H54 (cell line): ENCODE measurements around the gene PGAM2.
"Not testable (repeated sequence)": the region's sequence is repeated elsewhere in the genome, so short reads cannot be mapped to it uniquely, and the experiment has no call there.

ENCODE experiments used
- DNase-seq: peaks from one replicate; pipeline ENCODE4 v3.0.0; 2011; ENCODE audit warnings: low spot score, mixed read lengths; ENCODE audit not compliant: insufficient read length
- FAIRE-seq: peaks from 3 replicates; lab custom pipeline; 2011; peaks lifted over from hg19 to GRCh38; lab: Jason Lieb, UNC
- POLR2A ChIP-seq: IDR thresholded peaks from 2 replicates; pipeline ENCODE4 v1.6.1; 2011; ENCODE audit warnings: low read depth, mild to moderate bottlenecking, low read length

PGAM2 gene

DNA sequence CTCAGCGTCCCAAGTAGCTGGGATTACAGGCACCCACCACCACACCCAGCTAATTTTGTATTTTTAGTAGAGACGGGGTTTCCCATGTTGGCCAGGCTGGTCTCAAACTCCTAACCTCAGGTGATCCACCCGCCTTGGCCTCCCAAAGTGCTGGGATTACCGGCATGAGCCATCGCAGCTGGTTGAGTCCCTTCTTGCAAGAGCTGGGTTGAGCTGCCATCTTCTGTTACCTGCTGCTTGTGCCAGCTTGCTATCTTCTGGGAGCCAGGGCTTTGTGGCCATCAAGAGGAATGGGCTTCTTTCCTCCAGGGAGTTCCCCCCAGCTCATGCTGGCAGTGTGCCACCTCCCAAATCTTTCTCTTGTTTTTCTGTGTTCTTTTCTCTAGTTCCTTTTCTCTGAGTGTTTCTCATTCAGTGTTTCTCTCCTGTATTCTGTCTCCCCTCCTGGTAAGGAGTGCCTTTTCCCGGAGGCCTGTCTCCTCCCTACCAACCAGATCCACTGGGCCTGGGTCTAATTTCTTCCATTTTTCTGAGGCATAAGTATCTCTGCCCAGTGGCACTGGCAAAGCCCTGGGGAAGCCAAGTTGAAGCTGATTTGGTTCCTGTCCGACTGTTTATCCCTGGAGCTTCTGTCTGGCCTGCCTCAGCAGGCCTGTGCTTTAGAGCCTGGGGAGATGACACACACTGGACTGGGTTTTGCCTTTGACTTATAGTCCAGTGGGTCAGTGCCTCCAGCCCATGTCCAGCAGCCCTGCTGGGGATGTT is 17.2 kb downstream of the PGAM2 start:
- no peak for TF ChIP-seq POLR2A
- DNase-seq (no peak), FAIRE-seq (no peak)

DNA sequence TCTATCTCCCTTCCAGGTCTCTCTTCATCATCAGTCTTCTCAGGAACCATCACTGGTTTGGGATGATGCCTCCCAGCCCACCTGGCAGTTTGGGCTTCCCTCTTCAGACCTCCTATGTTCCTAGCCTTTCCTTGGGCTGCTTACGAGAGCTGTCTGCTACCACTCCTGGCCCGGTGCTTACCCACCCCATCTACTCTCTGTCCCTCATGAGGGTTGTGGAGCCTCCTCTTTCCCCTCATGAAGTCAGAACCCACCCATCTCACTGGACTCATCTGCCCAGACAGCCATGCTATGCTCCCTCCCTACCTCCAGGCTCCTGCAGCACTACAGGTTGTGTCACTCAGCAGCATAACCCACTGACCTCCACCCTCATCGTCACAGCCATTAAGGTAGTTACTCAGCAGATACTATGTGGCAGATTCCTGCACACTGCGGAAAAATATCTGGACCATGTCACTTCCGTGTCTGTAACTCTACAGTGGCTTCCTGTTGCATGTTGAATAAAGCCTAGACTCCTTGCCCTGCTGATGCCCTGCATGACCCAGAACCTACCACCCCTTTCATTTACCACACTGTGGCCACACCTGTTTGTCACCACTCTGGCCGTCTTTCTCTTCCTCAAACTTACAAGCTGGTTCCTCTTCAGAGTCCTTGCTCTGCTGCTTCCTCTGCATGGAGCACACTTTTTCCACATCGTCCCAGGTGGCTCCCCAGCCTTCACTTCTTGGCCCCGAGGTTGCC is 18.9 kb downstream of the PGAM2 start:
- no peak for FAIRE-seq
- DNase-seq = no peak
- no peak for TF ChIP-seq POLR2A

DNA sequence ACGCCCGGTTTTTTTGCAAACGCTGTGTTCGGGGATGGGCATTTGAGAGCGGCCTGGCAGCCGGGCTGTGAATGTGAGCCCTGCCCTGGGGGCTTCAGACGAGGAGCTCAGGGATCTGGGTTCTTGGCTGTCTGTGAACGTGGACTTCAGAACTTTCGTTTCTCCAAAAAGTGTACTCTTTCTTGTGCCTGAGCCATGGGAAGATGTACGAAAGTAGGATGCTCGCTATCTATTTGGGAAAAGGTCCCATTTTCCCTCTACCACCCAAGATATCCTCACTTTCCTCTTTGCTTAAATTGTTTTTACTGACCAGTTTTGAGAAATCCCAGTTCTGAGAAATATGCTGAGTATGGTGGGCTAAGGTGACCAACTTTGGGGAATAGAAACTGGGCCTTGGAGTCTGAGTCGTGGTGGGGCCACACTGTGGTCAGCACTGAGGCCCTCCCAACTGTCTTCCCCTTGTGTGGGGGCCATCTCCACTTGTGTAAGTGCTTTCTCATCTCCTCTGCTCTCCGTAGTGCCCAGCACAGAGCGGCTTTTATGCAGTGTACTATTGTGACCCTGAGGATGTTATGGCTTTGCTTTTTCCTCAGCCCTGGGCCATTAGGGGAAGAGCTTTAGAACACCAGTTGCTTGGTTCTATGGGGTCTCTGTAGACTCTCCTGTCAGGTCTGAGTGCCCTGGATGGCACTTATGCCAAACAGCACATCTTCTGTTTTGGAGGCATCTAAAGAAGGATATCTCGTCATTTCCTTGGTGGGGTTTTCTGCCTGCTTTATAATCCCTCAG is 19.9 kb downstream of the PGAM2 start:
- no peak for TF ChIP-seq POLR2A
- no peak for FAIRE-seq
- DNase-seq = no peak

DNA sequence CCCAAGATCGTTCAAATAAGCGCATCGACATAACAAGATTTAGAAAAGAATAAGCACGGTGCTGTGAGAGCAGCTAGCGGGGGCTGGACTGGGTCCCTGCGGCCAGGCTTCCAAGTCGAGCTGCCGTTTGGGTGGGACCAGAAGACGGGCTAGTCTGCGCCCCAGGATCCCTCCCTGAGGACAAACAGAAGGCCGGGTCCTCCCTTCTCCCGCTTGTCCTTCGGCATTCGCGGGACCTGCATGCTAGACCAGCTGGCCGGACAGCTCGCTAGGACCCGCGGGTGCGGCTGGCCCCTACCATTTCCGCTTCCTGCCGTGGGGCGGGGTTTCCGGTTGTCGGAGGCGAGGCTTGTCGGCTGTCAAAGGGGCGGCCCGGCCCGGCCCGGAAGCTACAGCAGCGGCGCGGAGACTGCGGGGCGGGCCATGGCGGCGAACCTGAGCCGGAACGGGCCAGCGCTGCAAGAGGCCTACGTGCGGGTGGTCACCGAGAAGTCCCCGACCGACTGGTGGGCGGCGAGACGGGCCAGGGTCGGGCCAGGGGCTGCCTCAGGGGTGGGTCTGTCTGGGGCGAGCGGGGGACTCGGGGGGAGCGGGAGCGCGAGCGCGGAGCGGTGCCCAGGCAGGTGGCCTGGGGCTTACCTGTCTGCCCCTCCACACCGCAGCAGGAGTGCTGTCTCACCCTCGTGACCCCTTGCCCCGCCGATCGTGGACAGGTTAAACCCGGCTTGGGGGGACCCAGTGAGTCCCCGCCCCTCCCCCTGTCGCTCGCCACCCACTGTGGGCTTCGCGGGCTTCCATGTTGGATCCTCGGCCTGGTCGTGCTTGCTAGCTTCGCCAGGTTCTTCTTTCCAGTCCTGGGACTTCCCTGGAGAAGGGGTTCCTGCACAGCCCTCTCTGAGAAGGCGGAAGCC is 20.8 kb downstream of the PGAM2 start, which contains the start of gene DBNL:
Gene DBNL, plus strand, starts transcription at position 388 of the 911 bp plus-strand sequence. Its CDS starts 36 bp downstream, at position 424.
- DNase-seq (peak; percentile 100), FAIRE-seq (no peak)
- TF ChIP-seq POLR2A = peak; percentile 97

DNA sequence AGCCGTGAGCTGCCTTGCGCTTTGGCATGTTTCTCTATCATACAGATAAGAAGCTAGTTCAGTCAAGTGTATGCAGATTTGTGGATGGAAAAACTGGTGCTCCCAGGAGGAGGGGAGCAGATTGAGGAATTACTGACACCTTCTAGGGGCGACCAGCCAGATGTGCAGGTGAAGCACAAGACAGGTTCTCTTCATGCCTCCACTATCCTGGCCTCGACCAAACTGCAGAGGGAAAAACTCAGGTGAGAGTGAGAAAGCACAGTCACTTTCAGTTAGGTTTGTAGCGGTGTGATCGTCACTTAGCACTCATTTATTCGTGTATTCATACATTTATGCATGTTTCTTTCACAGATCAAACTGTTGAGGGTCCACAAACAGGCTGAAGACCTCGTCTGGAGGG is 21.5 kb downstream of the PGAM2 start:
- FAIRE-seq (no peak), DNase-seq (no peak)
- TF ChIP-seq POLR2A = no peak

DNA sequence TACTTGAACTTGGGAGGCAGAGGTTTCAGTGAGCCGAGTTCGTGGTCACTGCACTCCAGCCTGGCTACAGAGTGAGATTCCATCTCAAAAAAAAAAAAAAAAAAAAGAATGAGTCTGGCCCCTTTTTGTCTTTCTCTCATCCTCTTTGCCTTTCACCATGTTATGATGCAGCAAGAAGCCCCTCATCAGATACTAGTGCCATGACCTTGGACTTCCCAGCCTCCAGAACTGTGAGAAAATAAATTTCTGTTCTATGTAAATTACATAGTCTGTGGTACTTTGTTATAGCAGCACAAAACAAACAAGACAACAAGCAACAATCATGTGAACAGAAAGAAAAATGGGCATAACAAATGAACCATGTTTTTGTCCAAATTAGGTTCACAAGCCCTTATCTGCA is 23.1 kb downstream of the PGAM2 start:
- DNase-seq (no peak), FAIRE-seq (no peak)
- TF ChIP-seq POLR2A = no peak

DNA sequence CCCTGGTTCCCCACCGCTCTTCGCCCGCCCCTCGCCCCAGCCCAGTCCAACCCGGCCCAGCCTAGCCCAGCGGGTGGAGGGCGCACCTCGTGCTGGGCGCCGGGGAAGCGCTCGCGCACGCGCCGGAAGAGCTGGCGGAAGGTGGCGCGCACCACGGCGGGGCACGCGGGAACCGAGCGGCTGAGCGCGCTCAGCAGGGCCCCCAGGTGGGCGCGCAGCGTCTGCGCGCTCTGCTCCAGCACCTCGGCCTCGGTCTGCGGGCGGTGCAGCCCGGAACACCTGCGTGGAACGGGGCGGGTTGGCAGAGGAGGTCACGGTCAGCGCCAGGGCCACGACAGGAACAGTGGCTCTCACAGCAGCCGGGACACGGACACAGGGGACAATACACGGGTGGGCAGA is 24.9 kb downstream of the PGAM2 start:
- not testable (repeated sequence) for DNase-seq, FAIRE-seq

DNA sequence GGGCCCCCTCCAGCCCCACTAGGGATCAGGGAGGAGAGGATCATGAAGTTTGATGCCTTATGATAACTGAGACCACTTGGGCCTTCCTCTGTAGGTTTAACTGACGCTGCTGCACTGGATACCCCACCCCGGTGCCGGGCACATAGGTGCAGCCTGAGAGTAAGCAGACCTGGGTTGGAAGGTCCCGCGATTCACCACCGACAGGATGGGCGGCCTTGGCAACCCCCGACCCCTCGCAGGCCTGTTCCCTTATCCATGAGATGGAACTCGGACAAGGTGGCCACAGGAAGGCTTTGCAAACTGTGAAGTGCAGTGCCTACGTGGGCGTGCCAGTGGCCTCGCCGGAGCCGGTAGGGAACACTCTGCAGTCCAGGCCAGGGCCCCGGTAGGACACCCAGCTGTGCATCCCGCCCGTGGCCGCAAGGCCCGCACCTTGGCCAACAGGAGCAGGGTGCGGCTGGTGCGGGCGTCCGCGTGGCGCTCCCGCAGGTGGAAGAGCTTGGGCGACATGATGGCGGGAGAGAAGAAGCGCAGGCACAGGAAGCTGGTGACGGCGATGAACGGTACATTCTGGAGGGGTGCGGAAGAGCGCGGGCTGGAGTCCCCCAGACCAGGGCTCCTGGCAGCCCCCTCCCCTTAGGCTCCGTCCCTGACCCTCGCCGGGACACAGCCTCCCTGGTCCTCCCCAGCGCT is 25.4 kb downstream of the PGAM2 start:
- not testable (repeated sequence) for FAIRE-seq, DNase-seq

DNA sequence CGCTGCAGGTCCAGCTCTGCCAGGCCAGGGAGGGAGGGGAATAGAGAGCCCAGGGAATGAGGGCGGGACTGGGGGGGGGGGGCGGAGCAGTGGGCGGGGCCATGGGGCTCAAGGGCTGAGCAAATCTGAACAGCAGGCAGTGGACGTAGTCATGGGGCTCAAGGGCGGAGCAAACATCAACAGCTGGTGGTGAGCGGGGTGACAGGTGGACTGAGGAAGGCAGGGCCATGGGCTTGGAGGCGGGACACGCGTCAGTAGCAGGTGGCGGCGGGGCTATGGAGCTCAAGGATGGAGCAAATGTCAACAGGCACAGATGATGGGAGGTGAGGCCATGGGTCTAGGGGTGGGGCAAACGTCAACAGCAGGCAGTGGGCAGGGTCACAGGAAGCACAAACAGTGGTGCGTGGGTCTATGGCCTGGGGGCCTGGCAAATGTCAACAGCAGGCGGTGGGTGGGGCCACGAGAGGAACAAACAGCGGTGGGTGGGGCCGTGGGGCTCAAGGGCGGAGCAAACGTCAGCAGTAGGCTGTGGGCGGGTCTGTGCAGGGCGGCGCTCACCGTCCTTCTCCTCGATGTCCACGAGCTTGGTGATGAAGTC is 26.3 kb downstream of the PGAM2 start:
- peak; percentile 52 for DNase-seq
- not testable (repeated sequence) for FAIRE-seq

DNA sequence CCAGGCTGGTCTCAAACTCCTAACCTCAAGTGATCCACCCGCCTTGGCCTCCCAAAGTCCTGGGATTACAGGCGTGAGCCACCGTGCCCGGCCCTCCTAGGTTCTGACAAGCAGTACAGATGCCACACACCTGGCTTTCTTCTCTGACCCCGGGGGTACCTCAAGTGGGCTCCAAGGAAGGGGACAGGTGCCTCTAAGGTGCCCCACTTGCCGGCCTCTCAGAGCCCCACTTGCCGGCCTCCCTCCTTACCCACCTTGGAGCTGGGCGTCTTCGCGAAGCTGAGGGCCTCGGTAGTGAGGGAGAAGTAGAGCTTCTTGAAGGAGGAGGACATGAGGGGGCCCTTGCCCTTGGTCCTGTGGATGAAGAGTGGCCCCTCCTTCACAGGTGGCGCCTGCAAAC is 26.8 kb downstream of the PGAM2 start:
- not testable (repeated sequence) for FAIRE-seq, DNase-seq

DNA sequence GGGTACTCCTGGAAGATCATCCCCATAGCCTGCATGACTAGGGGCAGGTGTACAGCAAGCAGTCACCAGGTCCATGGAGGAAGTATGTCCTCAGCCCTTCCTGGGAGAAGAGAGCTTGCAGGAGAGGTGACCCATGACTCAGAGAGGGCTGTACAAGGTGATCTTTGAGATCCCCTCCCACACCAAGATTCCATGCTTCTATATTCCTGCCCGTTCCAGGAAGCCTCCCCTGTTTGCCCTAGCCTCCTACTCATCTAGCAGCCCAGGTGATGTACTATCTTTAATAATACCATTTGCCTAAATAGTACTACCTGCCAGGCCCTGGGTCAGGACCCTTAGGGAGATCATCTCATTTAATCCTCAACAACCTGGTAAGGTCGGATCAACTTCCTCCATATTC is 27.4 kb downstream of the PGAM2 start:
- FAIRE-seq, DNase-seq: not testable (repeated sequence)

DNA sequence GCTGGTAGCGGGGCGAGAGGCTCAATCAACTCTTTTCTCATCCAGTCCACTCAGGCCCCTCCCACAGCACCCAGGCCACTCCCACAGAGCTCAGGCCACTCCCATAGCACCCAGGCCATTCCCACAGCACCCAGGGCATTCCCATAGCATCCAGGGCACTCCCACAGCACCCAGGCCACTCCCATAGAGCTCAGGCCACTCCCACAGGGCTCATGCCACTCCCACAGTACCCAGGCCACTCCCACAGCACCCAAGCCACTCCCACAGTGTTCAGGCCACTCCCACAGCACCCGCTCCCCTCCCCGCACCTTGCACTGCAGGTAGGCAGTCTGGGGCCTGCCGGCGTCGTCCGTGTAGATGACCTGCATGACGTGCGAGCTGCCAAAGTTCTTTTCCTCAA is 29.0 kb downstream of the PGAM2 start:
- not testable (repeated sequence) for DNase-seq
- peak; percentile 98 for FAIRE-seq

DNA sequence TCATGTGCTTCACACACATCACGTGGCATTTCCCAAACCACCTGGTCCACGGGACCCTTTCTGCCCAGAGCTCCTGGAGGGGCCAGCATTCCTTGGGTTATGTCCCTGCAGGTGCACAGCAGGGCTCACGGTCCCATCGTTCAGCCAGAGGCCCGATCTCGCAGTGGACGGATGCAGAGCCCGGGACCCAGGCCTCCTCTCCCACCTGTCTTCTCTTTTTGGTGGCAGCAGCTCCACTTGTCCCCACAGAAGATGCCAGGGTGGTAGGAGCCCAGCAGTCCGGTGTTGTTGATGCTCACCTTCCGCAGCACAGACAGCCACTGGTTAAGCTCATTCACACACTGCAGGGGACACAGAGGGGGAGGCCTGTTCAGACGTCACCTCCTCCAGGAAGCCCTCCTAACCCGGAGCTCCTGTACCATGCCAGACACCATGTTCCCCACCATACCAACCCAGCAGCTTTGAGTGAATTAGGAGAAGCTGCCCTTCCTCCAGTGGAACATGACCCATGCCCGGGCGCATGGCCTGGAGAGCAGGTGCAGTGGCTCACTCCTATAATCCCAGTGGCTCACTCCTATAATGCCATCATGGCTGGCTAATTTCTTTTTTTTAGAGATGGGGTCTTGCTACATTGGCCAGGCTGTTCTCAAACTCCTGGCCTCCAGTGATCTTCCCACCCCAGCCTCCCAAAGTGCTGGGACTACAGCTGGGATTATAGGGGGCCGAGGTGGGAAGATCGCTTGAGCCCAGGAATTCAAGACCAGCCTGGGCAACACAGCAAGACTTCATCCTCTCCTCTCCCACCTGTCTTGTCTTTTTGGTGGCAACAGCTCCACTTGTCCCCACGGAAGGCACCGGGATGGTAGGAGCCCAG is 31.2 kb downstream of the PGAM2 start:
- FAIRE-seq, DNase-seq: not testable (repeated sequence)

DNA sequence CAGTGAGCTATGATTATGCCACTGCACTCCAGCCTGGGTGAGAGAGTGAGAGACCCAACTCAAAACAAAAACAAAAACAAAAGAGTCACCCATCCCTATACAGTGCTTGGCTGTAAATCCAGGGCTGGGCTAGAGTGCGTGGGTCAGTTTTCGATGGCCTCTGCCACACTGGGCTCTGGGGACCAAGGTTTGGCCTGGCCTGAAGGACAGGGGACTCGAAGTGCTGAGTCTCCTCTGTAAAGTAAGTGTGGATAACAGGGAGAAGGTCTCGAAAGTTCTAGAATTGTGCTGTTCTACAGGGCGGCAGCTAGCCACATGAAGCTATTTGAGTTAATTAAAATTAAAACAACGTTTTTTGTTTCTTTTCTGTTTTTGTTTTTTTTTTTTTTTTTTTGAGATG is 33.3 kb downstream of the PGAM2 start:
- FAIRE-seq = not testable (repeated sequence)

DNA sequence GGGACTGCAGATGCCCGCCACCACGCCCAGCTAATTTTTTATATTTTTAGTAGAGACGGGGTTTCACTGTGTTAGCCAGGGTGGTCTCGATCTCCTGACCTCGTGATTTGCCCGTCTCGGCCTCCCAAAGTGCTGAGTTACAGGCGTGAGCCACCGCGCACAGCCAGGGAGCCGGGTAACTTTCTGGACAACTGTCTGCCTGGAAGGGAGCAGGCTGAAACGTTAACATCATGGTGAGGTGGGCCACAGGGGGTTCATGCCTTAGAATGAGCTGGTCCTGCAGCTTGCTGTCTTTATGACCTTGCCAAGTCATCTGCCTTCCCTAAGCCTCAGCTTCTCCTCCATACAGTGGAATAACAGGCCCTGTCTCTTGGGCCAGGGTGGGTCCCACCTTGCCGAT is 34.0 kb downstream of the PGAM2 start:
- not testable (repeated sequence) for FAIRE-seq, DNase-seq

More for the DNA sequence above, 33.3 kb downstream of the PGAM2 start:
- not testable (repeated sequence) for DNase-seq

DNA sequence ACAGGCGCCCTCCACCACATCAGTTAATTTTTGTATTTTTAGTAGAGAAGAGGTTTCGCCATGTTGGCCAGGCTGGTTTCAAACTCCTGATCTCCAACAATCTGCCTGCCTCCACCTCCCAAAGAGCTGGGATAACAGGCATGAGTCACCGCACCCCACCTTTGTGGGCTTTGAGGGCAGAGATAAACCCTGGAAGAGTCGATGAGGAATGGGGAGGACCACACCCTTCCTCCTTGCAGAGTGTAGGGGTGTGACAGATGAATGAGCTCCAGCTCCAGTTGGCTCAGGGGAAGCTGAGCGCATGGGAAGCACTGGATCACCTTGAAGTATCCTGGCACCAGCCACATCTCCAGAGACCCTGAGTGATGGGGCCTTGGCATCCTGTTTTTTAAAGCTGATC is 35.3 kb downstream of the PGAM2 start:
- DNase-seq, FAIRE-seq: not testable (repeated sequence)

DNA sequence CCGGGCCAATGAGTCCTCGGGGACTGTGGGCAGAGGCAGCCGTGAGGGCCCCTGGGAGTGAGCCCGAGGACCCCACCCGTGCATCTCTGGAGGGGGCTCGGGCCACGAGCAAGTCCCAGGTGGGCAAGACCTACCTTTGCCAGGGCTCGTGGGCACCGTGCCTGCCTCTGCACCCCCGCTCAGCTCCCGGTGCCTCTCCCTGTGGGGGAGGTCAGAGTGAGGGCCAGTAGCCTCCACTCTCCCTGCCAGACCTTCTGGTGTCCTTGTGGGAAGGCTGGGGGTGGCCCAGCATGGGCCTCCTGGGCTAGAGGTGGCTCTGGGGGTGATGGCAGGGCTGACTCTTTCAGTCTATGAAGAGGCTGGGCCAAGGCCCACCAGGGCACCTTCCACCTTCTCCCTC is 35.9 kb downstream of the PGAM2 start:
- FAIRE-seq, DNase-seq: not testable (repeated sequence)
